GM23338 (cell line): ENCODE results near the gene EML1. TPM values are rescaled to one million over a fixed set of nuclear protein-coding genes. Genes with fewer than 3 reads are reported as not detected.
A peak's percentile ranks its signal among the peaks of the same experiment; 100 is the strongest.

Experiments used
- ATAC-seq: fragments of 200-7000 bp; cut with Tn5 transposase; 3 replicates; pipeline ENCODE4 v1.9.1; 2020
- DNase-seq: peaks from one replicate; pipeline ENCODE4 v3.0.0-alpha.2; 2015; ENCODE audit warnings: low spot score
- H2AFZ ChIP-seq: fragments of 200-600 bp; sonication (generic); 2 replicates; pipeline ENCODE4 v1.8.0; 2016; ENCODE audit warnings: antibody characterized with exemption, mild to moderate bottlenecking, moderate library complexity
- H3F3A ChIP-seq: fragments of 200-600 bp; sonication (generic); replicated peaks from 2 replicates; pipeline ENCODE4 v1.8.0; 2017; ENCODE audit warnings: antibody characterized with exemption, mixed run types, low read depth
- H3K27ac ChIP-seq: fragments of 200-600 bp; sonication (generic); 2 replicates; pipeline ENCODE4 v1.6.1; 2016; ENCODE audit warnings: low read depth
- H3K27me3 ChIP-seq: fragments of 200-600 bp; sonication (generic); 2 replicates; pipeline ENCODE4 v1.8.0; 2016; ENCODE audit warnings: mild to moderate bottlenecking, mixed run types, moderate library complexity; ENCODE audit not compliant: insufficient read depth
- H3K36me3 ChIP-seq: fragments of 200-600 bp; sonication (generic); 2 replicates; pipeline ENCODE4 v1.8.0; 2016; ENCODE audit warnings: mild to moderate bottlenecking; ENCODE audit not compliant: insufficient read depth
- H3K4me1 ChIP-seq: fragments of 200-600 bp; sonication (generic); 2 replicates; pipeline ENCODE4 v1.8.0; 2016; ENCODE audit warnings: mild to moderate bottlenecking, moderate library complexity; ENCODE audit not compliant: insufficient read depth
- H3K4me2 ChIP-seq: fragments of 200-600 bp; sonication (generic); 2 replicates; pipeline ENCODE4 v1.7.1; 2017; ENCODE audit warnings: mixed run types
- H3K4me3 ChIP-seq: fragments of 200-600 bp; sonication (generic); 2 replicates; pipeline ENCODE4 v1.6.1; 2016; ENCODE audit warnings: mixed run types
- H3K79me2 ChIP-seq: fragments of 200-600 bp; sonication (generic); replicated peaks from 2 replicates; pipeline ENCODE4 v1.8.0; 2017; ENCODE audit warnings: mild to moderate bottlenecking; ENCODE audit not compliant: insufficient read depth
- H3K9me2 ChIP-seq: fragments of 200-600 bp; sonication (generic); 2 replicates; pipeline ENCODE4 v1.8.0; 2017; ENCODE audit not compliant: insufficient read depth
- H4K20me1 ChIP-seq: fragments of 200-600 bp; sonication (generic); replicated peaks from 2 replicates; pipeline ENCODE4 v1.8.0; 2017; ENCODE audit warnings: mild to moderate bottlenecking; ENCODE audit not compliant: insufficient read depth
- H3K27ac Mint-ChIP-seq: 2 replicates; pipeline ENCODE4 v1.8.0; 2020; ENCODE audit warnings: inconsistent platforms, mild to moderate bottlenecking, moderate library complexity, mixed read lengths
- H3K27me3 Mint-ChIP-seq: 3 replicates; pipeline ENCODE4 v1.8.0; 2022; ENCODE audit warnings: low read depth, mild to moderate bottlenecking, moderate library complexity, mixed read lengths, inconsistent platforms; ENCODE audit not compliant: insufficient read depth, poor library complexity
- H3K36me3 Mint-ChIP-seq: 3 replicates; pipeline ENCODE4 v1.8.0; 2021; ENCODE audit warnings: low read depth, mild to moderate bottlenecking, inconsistent platforms, moderate library complexity, mixed read lengths
- H3K4me1 Mint-ChIP-seq: 3 replicates; pipeline ENCODE4 v1.8.0; 2020; ENCODE audit warnings: mild to moderate bottlenecking, inconsistent platforms, mixed read lengths
- H3K4me3 Mint-ChIP-seq: 3 replicates; pipeline ENCODE4 v1.8.0; 2021; ENCODE audit warnings: moderate library complexity, mild to moderate bottlenecking, inconsistent platforms, mixed read lengths
- H3K9me3 Mint-ChIP-seq: 3 replicates; pipeline ENCODE4 v1.8.0; 2020; ENCODE audit warnings: moderate library complexity, mild to moderate bottlenecking, inconsistent platforms, mixed read lengths
- EZH2 ChIP-seq: fragments of 200-600 bp; sonication (generic); IDR thresholded peaks from one replicate; pipeline ENCODE4 v1.8.0; 2017; ENCODE audit warnings: antibody characterized with exemption, mild to moderate bottlenecking, low read depth; ENCODE audit not compliant: unreplicated experiment
- NANOG ChIP-seq: IDR thresholded peaks from 2 replicates; pipeline ENCODE4 v1.6.1; 2016; ENCODE audit warnings: antibody characterized with exemption, borderline replicate concordance
- STAT1 ChIP-seq: IDR thresholded peaks from one replicate; pipeline ENCODE4 v1.6.1; 2016; ENCODE audit warnings: antibody characterized with exemption; ENCODE audit not compliant: unreplicated experiment
- long read RNA-seq: library from polyadenylated mRNA; unstranded; transcript quantifications from one replicate; pipeline ENCODE4 v2.0.0, GENCODE V29; 2020; ENCODE audit not compliant: unreplicated experiment
- polyA plus RNA-seq: library from polyadenylated mRNA; unstranded; fragments of >200 nt; fragmentation: Nextera tagmentation; extraction: Ambion mirVana; gene quantifications from 2 replicates; pipeline ENCODE4 v1.2.1, GENCODE V29; 2016
- total RNA-seq: library from RNA; depleted of rRNA; stranded (reverse); fragments of >200 nt; shearing (Covaris generic); gene quantifications from 2 replicates; pipeline ENCODE4 v1.2.3, GENCODE V29; 2014; rRNA removed
- TF ChIP-seq, protein P1 (sequence below), 2 experiments: fragments of 200-600 bp in 1 of 2; sonication (generic) in 1 of 2; conservative IDR thresholded peaks; 2 replicates each; pipeline versions ENCODE4 v1.5.1 to v1.6.1; 2016 to 2017; ENCODE audit warnings: antibody characterized with exemption in 2 of 2, low read depth in 2 of 2, mild to moderate bottlenecking in 2 of 2, moderate library complexity in 1 of 2

Gene EML1, protein sequence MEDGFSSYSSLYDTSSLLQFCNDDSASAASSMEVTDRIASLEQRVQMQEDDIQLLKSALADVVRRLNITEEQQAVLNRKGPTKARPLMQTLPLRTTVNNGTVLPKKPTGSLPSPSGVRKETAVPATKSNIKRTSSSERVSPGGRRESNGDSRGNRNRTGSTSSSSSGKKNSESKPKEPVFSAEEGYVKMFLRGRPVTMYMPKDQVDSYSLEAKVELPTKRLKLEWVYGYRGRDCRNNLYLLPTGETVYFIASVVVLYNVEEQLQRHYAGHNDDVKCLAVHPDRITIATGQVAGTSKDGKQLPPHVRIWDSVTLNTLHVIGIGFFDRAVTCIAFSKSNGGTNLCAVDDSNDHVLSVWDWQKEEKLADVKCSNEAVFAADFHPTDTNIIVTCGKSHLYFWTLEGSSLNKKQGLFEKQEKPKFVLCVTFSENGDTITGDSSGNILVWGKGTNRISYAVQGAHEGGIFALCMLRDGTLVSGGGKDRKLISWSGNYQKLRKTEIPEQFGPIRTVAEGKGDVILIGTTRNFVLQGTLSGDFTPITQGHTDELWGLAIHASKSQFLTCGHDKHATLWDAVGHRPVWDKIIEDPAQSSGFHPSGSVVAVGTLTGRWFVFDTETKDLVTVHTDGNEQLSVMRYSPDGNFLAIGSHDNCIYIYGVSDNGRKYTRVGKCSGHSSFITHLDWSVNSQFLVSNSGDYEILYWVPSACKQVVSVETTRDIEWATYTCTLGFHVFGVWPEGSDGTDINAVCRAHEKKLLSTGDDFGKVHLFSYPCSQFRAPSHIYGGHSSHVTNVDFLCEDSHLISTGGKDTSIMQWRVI
- 18.1 and 24.1 TPM in 2 replicates for total RNA-seq
- polyA plus RNA-seq = 4.7 and 7.0 TPM in 2 replicates
- long read RNA-seq, full-length matches to known transcripts = 2 of 6 reads
- long read RNA-seq, partial matches to known transcripts = 1 of 6 reads
- long read RNA-seq, other reads (novel, unspliced or antisense) = 3 of 6 reads

DNA sequence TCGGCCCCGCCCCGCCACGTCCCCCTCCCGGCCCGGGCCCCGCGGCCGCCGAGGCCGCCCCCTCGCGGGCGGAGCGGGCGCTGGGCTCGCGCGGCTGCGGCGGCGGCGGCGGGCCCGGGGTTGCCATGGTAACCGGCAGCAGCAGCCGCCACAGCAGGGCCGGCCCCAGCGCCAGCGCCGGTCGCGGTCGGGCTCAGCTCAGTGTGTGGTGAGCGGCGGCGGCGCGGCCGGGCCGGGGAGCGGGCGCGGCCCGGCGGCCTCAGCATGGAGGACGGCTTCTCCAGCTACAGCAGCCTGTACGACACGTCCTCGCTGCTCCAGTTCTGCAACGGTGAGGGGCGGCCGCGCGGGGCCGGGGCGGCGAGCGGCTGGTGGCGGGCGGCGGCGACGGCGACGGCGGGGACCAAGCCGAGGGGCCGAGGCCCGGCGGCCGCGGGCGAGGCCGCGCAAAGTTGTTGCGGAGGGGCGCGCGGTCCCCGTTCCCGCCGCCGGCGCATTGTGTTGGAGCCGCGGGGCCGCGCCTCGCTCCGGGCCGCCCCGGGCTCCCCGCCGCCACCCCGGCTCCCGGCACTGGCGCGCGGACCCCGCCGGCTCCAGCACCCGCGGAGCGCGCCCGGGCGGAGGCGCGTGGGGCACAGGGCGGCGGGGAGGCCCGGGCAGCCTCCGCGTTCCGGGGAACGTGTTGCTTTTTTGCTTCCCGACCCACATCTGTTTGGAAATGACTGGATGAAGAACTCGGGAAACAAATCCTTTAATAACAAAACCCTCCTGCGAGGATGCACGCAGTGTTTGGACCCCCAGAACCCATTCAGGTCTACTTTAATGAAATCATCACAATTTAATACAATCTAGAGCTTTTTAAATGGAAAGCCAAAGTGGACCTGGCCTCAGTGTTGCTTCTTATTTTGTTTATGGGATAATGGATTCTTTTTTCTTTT, at the start of gene EML1:
TSS of gene EML1 (plus strand) at position 201 of the 938 bp plus-strand sequence. CDS start at position 265, 64 bp downstream.
- no peaks in the 10 kb centered on the region for H3K36me3 ChIP-seq
- ATAC-seq (peak; percentile 80), DNase-seq (peak; percentile 88)
- H3K36me3 Mint-ChIP-seq = no peaks in the 10 kb centered on the region
- no peaks in the 10 kb centered on the region for H3K9me2 ChIP-seq
- peak within 1 kb of the TSS; percentile 92 for H2AFZ ChIP-seq
- no peak within 1 kb of the TSS for H3K27ac ChIP-seq
- peaks cover 13% of the 10 kb centered on the region for H3K4me1 ChIP-seq
- peak within 1 kb of the TSS; percentile 68 for H3K4me3 ChIP-seq
- 0 out of 2 replicates have a peak, but pooled peaks cover 5% of the 10 kb centered on the region for H3F3A ChIP-seq
- H3K4me2 ChIP-seq = peak within 1 kb of the TSS; percentile 84
- H3K4me3 Mint-ChIP-seq = peak within 1 kb of the TSS; percentile 73
- peaks cover 9% of the 10 kb centered on the region for H3K27me3 ChIP-seq
- H3K4me1 Mint-ChIP-seq = peaks cover 25% of the 10 kb centered on the region
- peaks cover 20% of the 10 kb centered on the region for H3K79me2 ChIP-seq
- no peaks in the 10 kb centered on the region for H4K20me1 ChIP-seq
- H3K9me3 Mint-ChIP-seq = no peaks in the 10 kb centered on the region
- TF ChIP-seq, protein P1, sequence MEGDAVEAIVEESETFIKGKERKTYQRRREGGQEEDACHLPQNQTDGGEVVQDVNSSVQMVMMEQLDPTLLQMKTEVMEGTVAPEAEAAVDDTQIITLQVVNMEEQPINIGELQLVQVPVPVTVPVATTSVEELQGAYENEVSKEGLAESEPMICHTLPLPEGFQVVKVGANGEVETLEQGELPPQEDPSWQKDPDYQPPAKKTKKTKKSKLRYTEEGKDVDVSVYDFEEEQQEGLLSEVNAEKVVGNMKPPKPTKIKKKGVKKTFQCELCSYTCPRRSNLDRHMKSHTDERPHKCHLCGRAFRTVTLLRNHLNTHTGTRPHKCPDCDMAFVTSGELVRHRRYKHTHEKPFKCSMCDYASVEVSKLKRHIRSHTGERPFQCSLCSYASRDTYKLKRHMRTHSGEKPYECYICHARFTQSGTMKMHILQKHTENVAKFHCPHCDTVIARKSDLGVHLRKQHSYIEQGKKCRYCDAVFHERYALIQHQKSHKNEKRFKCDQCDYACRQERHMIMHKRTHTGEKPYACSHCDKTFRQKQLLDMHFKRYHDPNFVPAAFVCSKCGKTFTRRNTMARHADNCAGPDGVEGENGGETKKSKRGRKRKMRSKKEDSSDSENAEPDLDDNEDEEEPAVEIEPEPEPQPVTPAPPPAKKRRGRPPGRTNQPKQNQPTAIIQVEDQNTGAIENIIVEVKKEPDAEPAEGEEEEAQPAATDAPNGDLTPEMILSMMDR (conservative IDR thresholded peaks at IDR 0.05; ENCODE audit: low read depth in 2 of 2) = peak in 1 of 2 experiments; percentile 24; a peak in 1 of 4 replicates
- TF ChIP-seq STAT1 = no peak
- no peak for TF ChIP-seq NANOG
- peaks cover 4% of the 10 kb centered on the region for H3K27me3 Mint-ChIP-seq
- H3K27ac Mint-ChIP-seq = no peak within 1 kb of the TSS

DNA sequence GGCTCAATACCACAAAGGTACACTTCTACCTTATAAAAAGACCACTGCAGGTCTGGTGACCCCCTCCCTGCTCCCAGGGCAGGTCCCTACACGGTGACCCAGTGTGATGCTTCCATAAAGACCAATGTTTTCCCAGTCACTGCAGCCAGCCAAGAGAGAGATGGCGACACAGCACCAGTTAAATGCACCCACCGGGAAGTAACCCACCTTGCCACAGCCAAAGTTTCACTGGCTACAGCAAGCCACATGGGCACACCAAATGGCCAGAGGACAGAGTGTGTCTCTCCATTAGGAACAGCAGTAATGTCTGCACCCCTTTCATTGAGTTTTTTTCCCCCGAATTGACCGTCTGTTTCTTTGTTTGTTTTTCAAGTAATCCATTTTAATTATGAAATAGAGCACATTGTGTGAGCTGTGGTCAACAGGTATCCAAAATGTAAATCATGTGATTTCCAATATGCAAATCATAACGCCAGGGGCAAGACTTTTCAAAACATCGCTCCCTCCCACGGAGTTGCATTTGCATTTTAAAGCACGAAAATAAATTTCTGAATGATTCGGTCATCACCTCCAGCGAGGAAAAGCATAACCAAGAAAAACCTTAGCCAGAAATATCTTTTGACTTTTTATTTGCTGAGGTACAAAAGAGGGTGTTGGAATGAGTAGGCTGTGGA, 48.9 kb upstream of the EML1 start:
- no peaks in the 10 kb centered on the region for H3K36me3 Mint-ChIP-seq
- no peak overlapping the region for H2AFZ ChIP-seq
- H3F3A ChIP-seq = no peaks in the 10 kb centered on the region
- peak overlapping the region; percentile 57; the same call in 1 of the 2 replicates for H3K27ac ChIP-seq
- peak; percentile 53 for DNase-seq
- no peaks in the 10 kb centered on the region for H3K79me2 ChIP-seq
- H3K36me3 ChIP-seq = no peaks in the 10 kb centered on the region
- H3K4me1 ChIP-seq = peaks cover 32% of the 10 kb centered on the region
- peak overlapping the region; percentile 61; the same call in 1 of the 2 replicates for H3K27ac Mint-ChIP-seq
- no peaks in the 10 kb centered on the region for H3K27me3 ChIP-seq
- ATAC-seq = peak; percentile 70
- TF ChIP-seq EZH2 = no peak
- TF ChIP-seq, protein P1 (conservative IDR thresholded peaks at IDR 0.05; ENCODE audit: low read depth in 2 of 2) = peak in 1 of 2 experiments; percentile 67; a peak in 3 of 4 replicates
- peak overlapping the region; percentile 33 for H3K4me3 ChIP-seq
- no peaks in the 10 kb centered on the region for H3K9me2 ChIP-seq
- peaks cover 31% of the 10 kb centered on the region for H3K4me1 Mint-ChIP-seq
- no peaks in the 10 kb centered on the region for H4K20me1 ChIP-seq
- H3K4me2 ChIP-seq = peak overlapping the region; percentile 58
- H3K4me3 Mint-ChIP-seq = peak overlapping the region; percentile 34
- H3K27me3 Mint-ChIP-seq = peaks cover 9% of the 10 kb centered on the region
- peaks cover 3% of the 10 kb centered on the region; the same call in 1 of the 3 replicates for H3K9me3 Mint-ChIP-seq
